ENCODE measurements around the gene GRAMD2B.
"Not testable (repeated sequence)": the region's sequence is repeated elsewhere in the genome, so short reads cannot be mapped to it uniquely, and the experiment has no call there.

The GRAMD2B gene

GRCh38 chr5:126511961-126512360 lies 88.8 kb downstream of the GRAMD2B start:
- no peak for DNase-seq (ENCODE audit: low spot score)

GRCh38 chr5:126512451-126512850 lies 89.2 kb downstream of the GRAMD2B start:
- DNase-seq (ENCODE audit: low spot score) = no peak

GRCh38 chr5:126513302-126513701 lies 90.1 kb downstream of the GRAMD2B start:
- DNase-seq (ENCODE audit: low spot score) = no peak

DNA sequence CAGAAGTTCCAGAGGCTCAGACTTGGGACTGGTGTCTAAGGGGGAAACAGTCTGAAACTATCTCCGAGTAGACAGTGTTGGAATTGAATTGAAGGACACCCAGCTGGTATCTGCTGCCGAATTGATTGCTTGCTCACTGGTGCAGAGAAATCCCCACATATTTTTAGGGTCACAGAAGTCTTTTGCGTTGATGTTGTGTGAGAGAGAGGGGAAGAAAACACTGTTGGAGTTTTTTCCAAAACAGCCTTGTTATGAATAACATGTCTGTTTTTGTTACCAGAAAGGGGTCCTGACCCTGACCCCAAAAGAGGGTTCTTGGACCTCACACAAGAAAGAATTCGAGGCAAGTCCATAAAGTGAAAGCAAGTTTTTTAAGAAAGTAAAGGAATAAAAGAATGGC lies 90.5 kb downstream of the GRAMD2B start:
- DNase-seq (ENCODE audit: low spot score) = no peak

- DNase-seq (ENCODE audit: low spot score) = no peak
These were observed 90.9 kb downstream of the GRAMD2B start for GRCh38 chr5:126514131-126514557.

DNA sequence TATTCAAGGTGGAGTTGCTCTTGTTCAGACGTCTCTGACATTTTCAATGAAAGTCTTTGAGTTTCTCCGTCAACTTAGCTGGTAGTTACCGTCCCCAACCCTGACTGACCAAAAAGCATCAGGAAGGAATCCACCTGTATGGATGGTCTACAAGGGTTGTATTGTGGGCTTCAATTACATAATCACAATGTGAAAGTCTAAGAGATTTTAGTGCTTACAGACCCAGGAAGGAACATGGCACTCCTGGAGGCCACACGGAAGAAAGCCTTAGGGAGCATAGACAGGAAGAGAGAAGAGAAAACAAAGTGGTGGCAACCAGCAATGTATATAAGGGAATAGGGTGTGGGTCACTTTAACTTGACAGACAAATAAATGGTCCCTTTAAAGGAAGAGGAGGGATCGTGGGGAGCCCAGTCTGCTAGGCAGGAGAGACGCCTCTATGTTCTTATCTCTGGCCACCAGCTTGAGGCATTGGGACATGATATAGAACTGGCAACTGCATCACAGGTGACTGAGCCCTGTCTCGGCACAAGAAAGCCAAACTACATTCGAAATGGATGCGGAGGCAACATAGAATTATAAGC lies 91.4 kb downstream of the GRAMD2B start:
- no peak for DNase-seq (ENCODE audit: low spot score)

GRCh38 chr5:126515337-126515736 lies 92.1 kb downstream of the GRAMD2B start:
- no peak for DNase-seq (ENCODE audit: low spot score)

GRCh38 chr5:126516133-126516532 lies 92.9 kb downstream of the GRAMD2B start:
- peak; percentile 75 for DNase-seq (ENCODE audit: low spot score)

GRCh38 chr5:126516852-126517251 lies 93.6 kb downstream of the GRAMD2B start:
- no peak for DNase-seq (ENCODE audit: low spot score)

DNA sequence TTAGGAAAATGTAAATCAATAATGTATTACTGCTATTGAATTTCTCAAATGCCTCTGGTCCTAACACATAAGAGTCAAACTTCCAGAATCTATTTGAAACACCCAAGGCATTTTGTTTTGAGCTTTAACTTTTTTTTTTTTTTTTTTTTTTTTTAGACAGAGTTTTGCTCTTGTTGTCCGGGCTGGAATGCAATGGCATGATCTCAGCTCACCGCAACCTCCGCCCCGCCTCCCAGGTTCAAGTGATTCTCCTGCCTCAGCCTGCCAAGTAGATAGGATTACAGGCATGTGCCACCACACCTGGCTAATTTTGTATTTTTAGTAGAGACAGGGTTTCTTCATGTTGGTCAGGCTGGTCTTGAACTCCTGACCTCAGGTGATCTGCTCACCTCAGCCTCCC lies 96.0 kb downstream of the GRAMD2B start:
- not testable (repeated sequence) for DNase-seq (ENCODE audit: low spot score)

DNA sequence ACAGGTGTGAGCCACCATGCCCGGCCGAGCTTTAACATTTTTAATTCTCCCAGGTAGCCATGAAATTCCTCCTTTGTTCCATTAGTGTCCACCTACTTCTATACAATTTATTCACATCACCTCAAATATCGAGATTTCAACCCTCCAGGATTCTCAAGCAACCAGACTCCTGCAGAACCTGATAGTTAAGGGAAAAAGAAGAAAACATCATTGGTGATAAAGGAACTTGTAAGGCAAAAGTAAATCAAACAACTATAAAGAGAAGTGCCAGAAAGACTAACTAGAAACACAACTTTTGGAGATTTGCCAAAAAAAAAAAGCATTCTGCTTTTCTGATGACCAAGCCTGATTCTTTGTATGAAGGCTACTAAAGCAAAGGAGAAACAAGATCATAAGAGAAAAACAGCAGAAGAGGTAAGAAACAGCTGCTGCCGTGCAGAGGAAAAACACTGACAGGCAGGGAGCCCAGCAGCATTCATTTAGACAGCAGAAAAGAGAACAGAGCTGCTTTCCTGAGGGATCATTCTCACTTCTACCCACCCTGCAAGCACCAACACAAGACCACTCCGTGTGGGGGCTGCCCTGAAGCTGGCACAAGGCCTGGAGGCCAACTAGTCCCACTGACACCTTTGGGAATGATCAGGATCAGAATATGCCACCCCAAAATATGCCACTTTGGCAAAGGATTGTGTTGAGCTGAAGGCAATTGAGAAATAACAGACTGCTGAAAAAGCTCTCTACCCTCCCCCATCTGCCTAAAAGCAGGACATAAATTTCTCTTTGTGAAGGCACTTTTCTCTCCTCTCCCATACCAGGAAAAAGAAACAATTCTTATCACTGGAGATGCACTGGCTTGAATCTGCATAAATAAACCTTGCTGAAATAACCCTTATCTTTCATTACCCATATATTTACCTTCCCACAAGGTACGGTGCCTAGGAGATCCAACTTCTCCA lies 96.7 kb downstream of the GRAMD2B start:
- peak; percentile 29 for DNase-seq (ENCODE audit: low spot score)

DNA sequence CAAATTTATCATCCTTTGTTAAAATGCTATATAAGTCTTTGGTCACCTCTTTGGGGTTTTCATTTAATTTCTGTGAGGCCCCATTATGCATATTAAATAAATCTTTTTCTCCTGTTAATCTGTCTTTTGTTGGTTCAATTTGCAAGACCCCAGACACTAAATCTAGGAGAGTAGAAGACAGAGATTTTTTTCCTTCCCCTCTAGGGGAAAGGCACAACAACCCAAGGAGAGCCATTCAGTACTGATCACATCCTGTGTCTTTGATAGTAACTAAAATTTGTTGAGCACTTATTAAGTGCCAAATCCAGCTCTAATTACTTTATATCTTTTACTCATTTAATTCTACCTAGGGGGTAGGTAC lies 97.4 kb downstream of the GRAMD2B start:
- no peak for DNase-seq (ENCODE audit: low spot score)

GRCh38 chr5:126521130-126521529 lies 97.9 kb downstream of the GRAMD2B start:
- DNase-seq (ENCODE audit: low spot score) = no peak

GRCh38 chr5:126523818-126524510 lies 100.8 kb downstream of the GRAMD2B start:
- no peak for DNase-seq (ENCODE audit: low spot score)

GRCh38 chr5:126525630-126526245 lies 102.5 kb downstream of the GRAMD2B start:
- DNase-seq (ENCODE audit: low spot score) = peak; percentile 29

DNA sequence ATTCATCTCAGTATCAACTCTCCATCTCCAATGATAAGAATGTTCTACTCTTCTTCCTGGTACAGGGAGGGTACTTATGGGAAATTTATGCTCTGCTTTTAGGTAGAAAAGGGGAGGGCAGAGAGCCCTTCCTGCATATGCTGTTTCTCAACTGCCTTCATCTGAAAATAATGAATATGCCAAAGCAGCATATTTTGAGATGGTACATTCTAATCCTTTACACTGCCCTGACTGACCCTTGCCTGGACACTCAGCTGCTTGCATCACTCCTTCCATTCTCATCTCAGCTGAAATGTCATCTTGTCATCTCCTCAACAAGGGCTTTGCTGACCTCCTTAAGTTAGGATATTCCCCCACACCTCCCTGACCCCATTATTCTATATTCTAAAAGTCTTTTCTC lies 103.3 kb downstream of the GRAMD2B start:
- DNase-seq (ENCODE audit: low spot score) = no peak

DNA sequence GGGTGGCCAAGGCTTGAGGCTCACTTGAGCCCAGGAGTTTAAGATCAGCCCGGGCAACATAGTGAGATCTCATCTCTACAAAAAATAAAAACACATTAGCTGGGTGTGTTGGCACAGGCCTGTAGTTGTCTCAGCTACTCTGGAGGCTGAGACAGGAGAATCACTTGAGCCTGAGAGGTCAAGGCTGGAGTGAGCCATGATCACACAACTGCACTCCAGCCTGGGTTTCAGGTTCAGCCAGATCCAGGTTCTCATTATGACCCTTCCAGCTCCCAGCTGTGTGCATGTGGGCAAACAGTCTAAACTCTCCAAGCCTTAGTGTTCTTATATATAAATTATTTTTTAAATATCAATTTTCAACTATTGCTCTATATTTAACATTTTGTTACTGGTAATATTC lies 103.9 kb downstream of the GRAMD2B start:
- no peak for DNase-seq (ENCODE audit: low spot score)

- DNase-seq (ENCODE audit: low spot score) = no peak
These were observed 104.7 kb downstream of the GRAMD2B start for GRCh38 chr5:126527892-126528291.

GRCh38 chr5:126531543-126532120 lies 108.4 kb downstream of the GRAMD2B start:
- peak; percentile 85 for DNase-seq (ENCODE audit: low spot score)

GRCh38 chr5:126534553-126534952 lies 111.3 kb downstream of the GRAMD2B start:
- no peak for DNase-seq (ENCODE audit: low spot score)

DNA sequence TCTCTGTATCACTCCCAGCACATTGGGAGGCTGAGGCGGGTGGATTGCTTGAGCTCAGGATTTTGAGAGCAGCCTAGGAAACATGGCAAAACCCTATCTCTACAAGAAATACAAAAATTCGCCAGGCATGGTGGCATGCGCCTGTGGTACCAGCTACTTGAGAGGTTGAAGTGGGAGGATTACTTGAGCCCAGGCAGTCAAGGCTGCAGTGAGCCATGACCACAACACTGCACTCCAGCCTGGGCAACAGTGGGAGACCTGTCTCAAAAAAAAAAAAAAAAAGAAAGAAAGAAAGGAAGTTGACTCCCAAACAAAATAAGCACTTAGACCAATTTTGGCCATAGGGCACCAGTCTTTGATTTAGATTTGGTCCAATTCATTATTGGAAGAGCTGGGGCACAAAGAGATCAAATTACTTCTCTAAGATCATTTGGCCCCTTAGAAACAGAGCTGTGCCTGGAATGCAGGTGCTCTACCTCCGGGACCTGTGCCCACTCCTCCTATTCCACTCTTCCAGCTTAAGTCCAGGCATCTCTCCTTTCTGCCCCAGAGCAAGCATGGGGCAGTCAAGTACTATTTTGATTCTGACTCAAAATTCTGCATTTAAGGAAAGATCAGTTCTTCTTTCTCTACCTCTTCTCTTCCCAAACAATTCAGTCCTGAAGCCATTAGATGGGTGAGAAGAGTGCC lies 112.8 kb downstream of the GRAMD2B start:
- DNase-seq (ENCODE audit: low spot score) = no peak

Measured in globus pallidus (tissue), 1 donor.